Measurements from ENCODE around the gene SIRT2.
A peak's percentile ranks its signal among the peaks of the same experiment; 100 is the strongest.

Gene SIRT2

GRCh38 chr19:38899447-38900201, at the start of gene SIRT2, which contains the start of gene NFKBIB:
Gene SIRT2, minus strand, starts transcription at chr19:38899618. Its CDS starts 97 bp downstream, at chr19:38899521.
Gene NFKBIB, plus strand, starts transcription at chr19:38899969. Its CDS starts 64 bp downstream, at chr19:38900033.
- TF ChIP-seq GATA3 (IDR thresholded peaks at IDR 0.05; ENCODE audit: low read depth, low read length) (no peak), GATA2 (IDR thresholded peaks at IDR 0.05; ENCODE audit: low read depth, low read length) (peak; percentile 37; the same call in 1 of the 2 replicates)

GRCh38 chr19:38946229-38947010, 47.0 kb upstream of the SIRT2 start:
- no peak for TF ChIP-seq GATA3 (IDR thresholded peaks at IDR 0.05; ENCODE audit: low read depth, low read length)
- TF ChIP-seq GATA2 (IDR thresholded peaks at IDR 0.05; ENCODE audit: low read depth, low read length): no peak

- TF ChIP-seq GATA3 (IDR thresholded peaks at IDR 0.05; ENCODE audit: low read depth, low read length) (no peak), GATA2 (IDR thresholded peaks at IDR 0.05; ENCODE audit: low read depth, low read length) (no peak)
Measured at GRCh38 chr19:38945562-38946228, 46.3 kb upstream of the SIRT2 start.

- TF ChIP-seq GATA3 (IDR thresholded peaks at IDR 0.05; ENCODE audit: low read depth, low read length) (no peak), GATA2 (IDR thresholded peaks at IDR 0.05; ENCODE audit: low read depth, low read length) (no peak)
Measured at GRCh38 chr19:38944981-38945506, 45.6 kb upstream of the SIRT2 start.

GRCh38 chr19:38942471-38943181, 43.2 kb upstream of the SIRT2 start:
- no peak for TF ChIP-seq GATA2 (IDR thresholded peaks at IDR 0.05; ENCODE audit: low read depth, low read length)
- TF ChIP-seq GATA3 (IDR thresholded peaks at IDR 0.05; ENCODE audit: low read depth, low read length): no peak

GRCh38 chr19:38941979-38942378, 42.6 kb upstream of the SIRT2 start:
- TF ChIP-seq GATA3 (IDR thresholded peaks at IDR 0.05; ENCODE audit: low read depth, low read length): no peak
- no peak for TF ChIP-seq GATA2 (IDR thresholded peaks at IDR 0.05; ENCODE audit: low read depth, low read length)

- TF ChIP-seq GATA3 (IDR thresholded peaks at IDR 0.05; ENCODE audit: low read depth, low read length) (no peak; the same call in 1 of the 2 replicates), GATA2 (IDR thresholded peaks at IDR 0.05; ENCODE audit: low read depth, low read length) (peak; percentile 88)
Measured at GRCh38 chr19:38939957-38940356, 40.5 kb upstream of the SIRT2 start.

GRCh38 chr19:38933544-38933943, 34.1 kb upstream of the SIRT2 start:
- no peak for TF ChIP-seq GATA2 (IDR thresholded peaks at IDR 0.05; ENCODE audit: low read depth, low read length)
- no peak for TF ChIP-seq GATA3 (IDR thresholded peaks at IDR 0.05; ENCODE audit: low read depth, low read length)

- TF ChIP-seq GATA3 (IDR thresholded peaks at IDR 0.05; ENCODE audit: low read depth, low read length) (no peak), GATA2 (IDR thresholded peaks at IDR 0.05; ENCODE audit: low read depth, low read length) (no peak)
Measured at GRCh38 chr19:38932425-38933179, 33.2 kb upstream of the SIRT2 start.

GRCh38 chr19:38931521-38931793, 32.0 kb upstream of the SIRT2 start:
- TF ChIP-seq GATA2 (IDR thresholded peaks at IDR 0.05; ENCODE audit: low read depth, low read length) (no peak), GATA3 (IDR thresholded peaks at IDR 0.05; ENCODE audit: low read depth, low read length) (no peak)

- TF ChIP-seq GATA2 (IDR thresholded peaks at IDR 0.05; ENCODE audit: low read depth, low read length) (no peak), GATA3 (IDR thresholded peaks at IDR 0.05; ENCODE audit: low read depth, low read length) (no peak)
Measured at GRCh38 chr19:38930776-38931520, 31.5 kb upstream of the SIRT2 start, which contains the start of gene MRPS12. Gene MRPS12, plus strand, starts transcription at chr19:38930944. Its CDS starts 351 bp downstream, at chr19:38931295.
